Mesendoderm (in vitro differentiated cells): Measurements from ENCODE around the gene NSRP1.
"Not testable (repeated sequence)": the region's sequence is repeated elsewhere in the genome, so short reads cannot be mapped to it uniquely, and the experiment has no call there.

Source experiments
- DNase-seq: peaks from one replicate; pipeline ENCODE4 v3.0.0; 2013
- H2AK5ac ChIP-seq: 2 replicates; pipeline ENCODE4 v1.6.1; 2013; ENCODE audit warnings: low read length, inconsistent platforms
- H2BK120ac ChIP-seq: 2 replicates; pipeline ENCODE4 v1.6.1; 2013; ENCODE audit warnings: low read depth, mild to moderate bottlenecking, low read length, moderate library complexity, mixed read lengths
- H2BK15ac ChIP-seq: replicated peaks from 2 replicates; pipeline ENCODE4 v1.6.1; 2013; ENCODE audit warnings: low read depth, mild to moderate bottlenecking, moderate library complexity
- H2BK5ac ChIP-seq: 2 replicates; pipeline ENCODE4 v1.6.1; 2013; ENCODE audit warnings: low read length, inconsistent platforms
- H3K18ac ChIP-seq: 2 replicates; pipeline ENCODE4 v1.6.1; 2013; ENCODE audit warnings: mild to moderate bottlenecking, low read length, mixed read lengths
- H3K23ac ChIP-seq: one replicate; pipeline ENCODE4 v1.6.1; 2013; ENCODE audit warnings: low read length
- H3K27ac ChIP-seq: 2 replicates; pipeline ENCODE4 v1.5.1; 2013; ENCODE audit warnings: low read depth, mild to moderate bottlenecking, inconsistent platforms, low read length, moderate library complexity
- H3K27me3 ChIP-seq: 2 replicates; pipeline ENCODE4 v1.6.1; 2013; ENCODE audit warnings: low read length, control low read depth, mild to moderate bottlenecking, inconsistent platforms; ENCODE audit not compliant: insufficient read depth, poor library complexity
- H3K36me3 ChIP-seq: 2 replicates; pipeline ENCODE4 v1.6.1; 2013; ENCODE audit warnings: low read length, inconsistent platforms; ENCODE audit not compliant: control insufficient read depth, insufficient read depth
- H3K4ac ChIP-seq: one replicate; pipeline ENCODE4 v1.6.1; 2013; ENCODE audit warnings: low read depth, mild to moderate bottlenecking, low read length, moderate library complexity
- H3K4me1 ChIP-seq: 2 replicates; pipeline ENCODE4 v1.6.1; 2013; ENCODE audit warnings: low read depth, low read length, inconsistent platforms; ENCODE audit not compliant: control insufficient read depth
- H3K4me2 ChIP-seq: 2 replicates; pipeline ENCODE4 v1.6.1; 2013; ENCODE audit warnings: low read length
- H3K4me3 ChIP-seq: 2 replicates; pipeline ENCODE4 v1.5.1; 2013; ENCODE audit warnings: mild to moderate bottlenecking, low read length
- H3K56ac ChIP-seq: one replicate; pipeline ENCODE4 v1.6.1; 2013; ENCODE audit warnings: low read length
- H3K79me1 ChIP-seq: 2 replicates; pipeline ENCODE4 v1.6.1; 2013; ENCODE audit warnings: low read length, inconsistent platforms
- H3K79me2 ChIP-seq: 2 replicates; pipeline ENCODE4 v1.6.1; 2013; ENCODE audit warnings: mild to moderate bottlenecking, low read length; ENCODE audit not compliant: control insufficient read depth, insufficient read depth
- H3K9ac ChIP-seq: 2 replicates; pipeline ENCODE4 v1.6.1; 2013; ENCODE audit warnings: low read length, inconsistent platforms
- H4K5ac ChIP-seq: one replicate; pipeline ENCODE4 v1.6.1; 2013; ENCODE audit warnings: low read length
- H4K8ac ChIP-seq: one replicate; pipeline ENCODE4 v1.6.1; 2013; ENCODE audit warnings: low read depth, mild to moderate bottlenecking, control low read depth, low read length, moderate library complexity
- WGBS: extraction: QIAGEN DNeasy Blood & Tissue Kit; methylation state at CpG from one replicate; pipeline ENCODE4 v1.1.7; 2013; ENCODE audit warnings: low lambda C conversion rate, missing lambda C conversion rate; ENCODE audit not compliant: insufficient coverage; ENCODE audit errors: extremely low coverage; 5-methylcytosine and 5-hydroxymethylcytosine counted together

Gene NSRP1

DNA sequence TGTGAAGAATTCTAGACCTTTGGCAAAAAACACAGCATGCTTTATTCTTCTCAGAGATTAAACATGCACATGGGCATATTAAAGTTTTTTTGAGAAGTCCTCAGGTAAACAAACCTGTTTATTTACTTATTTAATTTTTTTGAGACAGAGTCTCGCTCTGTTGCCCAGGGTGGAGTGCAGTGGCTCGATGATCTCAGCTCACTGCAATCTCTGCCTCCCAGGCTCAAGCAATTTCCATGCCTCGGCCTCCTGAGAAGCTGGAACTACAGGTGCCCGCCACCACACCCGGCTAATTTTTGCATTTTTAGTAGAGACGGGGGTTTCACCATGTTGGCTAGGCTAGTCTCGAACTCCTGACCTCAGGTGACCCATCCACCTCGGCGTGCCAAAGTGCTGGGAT is 84.0 kb downstream of the NSRP1 start:
- not testable (repeated sequence) for H3K9ac ChIP-seq, H3K4me1 ChIP-seq, H3K79me2 ChIP-seq, H3K27me3 ChIP-seq, DNase-seq, H3K36me3 ChIP-seq, H2BK5ac ChIP-seq, H3K18ac ChIP-seq, H3K23ac ChIP-seq, H2BK15ac ChIP-seq, H3K4me3 ChIP-seq, H3K4ac ChIP-seq, H3K79me1 ChIP-seq, H3K27ac ChIP-seq, H4K5ac ChIP-seq, H3K4me2 ChIP-seq, H3K56ac ChIP-seq, H2AK5ac ChIP-seq, H4K8ac ChIP-seq, H2BK120ac ChIP-seq
- no CpG with 5 or more reads among the region's 9 CpGs for WGBS

DNA sequence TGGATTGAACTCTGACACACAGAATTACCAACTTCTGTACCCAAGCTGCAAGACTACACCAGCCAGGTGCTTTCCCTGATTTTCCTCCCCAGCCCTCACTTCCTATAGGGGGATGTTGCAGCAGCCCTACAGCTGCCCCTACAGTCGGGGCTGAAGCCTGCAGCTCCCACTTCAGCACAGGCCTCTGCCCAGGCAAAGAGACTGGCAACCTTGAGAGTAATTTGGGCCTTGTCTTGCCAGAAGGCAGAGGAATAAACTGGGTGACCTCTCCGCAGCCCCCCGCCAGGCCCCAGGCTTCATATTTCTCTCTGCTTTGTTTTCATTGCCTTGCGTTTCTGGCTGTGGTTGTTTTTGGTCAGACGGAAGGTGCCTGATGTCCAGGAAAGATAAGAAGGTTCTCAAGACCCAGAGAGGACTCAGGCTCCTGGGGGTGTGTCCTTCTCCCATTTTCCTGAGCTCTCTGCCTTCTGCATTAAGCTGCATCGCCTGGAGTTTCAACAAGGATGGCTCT is 86.9 kb downstream of the NSRP1 start:
- Histone ChIP-seq H3K79me2 (no peaks in the 10 kb centered on the region), H3K23ac (no peak overlapping the region), H3K56ac (no peak overlapping the region), H3K4ac (no peak overlapping the region), H2BK15ac (no peak overlapping the region), H3K9ac (no peak overlapping the region), H2AK5ac (no peak overlapping the region), H3K27ac (no peak overlapping the region), H3K79me1 (no peaks in the 10 kb centered on the region), H4K8ac (no peak overlapping the region), H3K4me2 (no peak overlapping the region), H2BK120ac (no peak overlapping the region), H3K4me3 (no peak overlapping the region), H3K18ac (no peak overlapping the region), H2BK5ac (no peak overlapping the region), H4K5ac (no peak overlapping the region), H3K4me1 (no peaks in the 10 kb centered on the region), H3K27me3 (no peaks in the 10 kb centered on the region), H3K36me3 (no peaks in the 10 kb centered on the region)
- DNase-seq = peak; percentile 60
- WGBS = no CpG with 5 or more reads among the region's 6 CpGs

DNA sequence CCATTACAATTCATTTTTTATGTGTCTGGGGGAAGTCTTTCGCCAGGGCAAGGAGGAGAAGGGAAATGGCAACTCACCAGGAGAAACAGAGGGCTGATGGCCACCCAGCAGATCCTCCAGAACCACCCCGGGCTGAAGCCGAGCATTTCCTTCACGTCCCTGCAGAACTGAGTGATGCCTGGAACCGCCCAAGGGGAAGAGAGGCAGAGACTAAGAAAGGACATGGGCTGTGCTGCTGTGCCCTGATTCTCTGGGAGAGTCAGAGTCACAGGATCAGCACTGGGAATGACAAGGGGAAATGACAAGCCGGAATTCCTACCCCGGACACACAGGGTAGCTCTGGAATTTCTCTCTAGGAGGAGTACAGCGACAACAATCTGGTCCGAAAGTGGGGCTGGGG is 91.0 kb downstream of the NSRP1 start:
- no peak overlapping the region for H3K56ac ChIP-seq
- H3K9ac ChIP-seq = no peak overlapping the region
- no peak overlapping the region for H3K27ac ChIP-seq
- DNase-seq = no peak
- no peak overlapping the region for H2AK5ac ChIP-seq
- no peak overlapping the region for H3K4ac ChIP-seq
- no CpG with 5 or more reads among the region's 9 CpGs for WGBS
- no peak overlapping the region for H4K8ac ChIP-seq
- H3K79me2 ChIP-seq = no peaks in the 10 kb centered on the region
- H3K79me1 ChIP-seq = no peaks in the 10 kb centered on the region
- no peak overlapping the region for H4K5ac ChIP-seq
- no peaks in the 10 kb centered on the region for H3K27me3 ChIP-seq
- no peak overlapping the region for H3K23ac ChIP-seq
- H2BK120ac ChIP-seq = no peak overlapping the region
- H3K4me2 ChIP-seq = no peak overlapping the region
- H3K18ac ChIP-seq = no peak overlapping the region
- no peaks in the 10 kb centered on the region for H3K36me3 ChIP-seq
- H3K4me1 ChIP-seq = no peaks in the 10 kb centered on the region
- H2BK15ac ChIP-seq = no peak overlapping the region
- no peak overlapping the region for H3K4me3 ChIP-seq
- H2BK5ac ChIP-seq = no peak overlapping the region

DNA sequence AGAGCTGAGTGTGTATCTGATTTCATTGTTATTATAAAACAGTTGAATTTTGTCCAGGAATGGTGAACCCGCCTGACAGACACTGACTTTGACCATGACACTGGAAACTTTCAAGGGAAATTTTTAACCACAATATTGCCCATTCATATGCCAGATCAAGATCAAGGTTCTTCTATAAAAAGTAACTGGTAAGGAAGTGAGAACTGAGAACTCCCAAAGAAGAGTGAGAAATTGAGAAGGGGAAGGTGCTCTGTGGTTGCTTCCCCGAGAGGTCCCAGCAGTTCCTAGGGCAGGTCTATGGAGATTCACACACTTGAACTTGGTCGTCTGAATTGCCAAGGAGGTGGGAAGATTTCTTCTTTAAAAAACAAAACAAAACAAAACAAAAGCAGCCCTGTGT is 91.6 kb downstream of the NSRP1 start:
- WGBS = no CpG with 5 or more reads among the region's 3 CpGs

DNA sequence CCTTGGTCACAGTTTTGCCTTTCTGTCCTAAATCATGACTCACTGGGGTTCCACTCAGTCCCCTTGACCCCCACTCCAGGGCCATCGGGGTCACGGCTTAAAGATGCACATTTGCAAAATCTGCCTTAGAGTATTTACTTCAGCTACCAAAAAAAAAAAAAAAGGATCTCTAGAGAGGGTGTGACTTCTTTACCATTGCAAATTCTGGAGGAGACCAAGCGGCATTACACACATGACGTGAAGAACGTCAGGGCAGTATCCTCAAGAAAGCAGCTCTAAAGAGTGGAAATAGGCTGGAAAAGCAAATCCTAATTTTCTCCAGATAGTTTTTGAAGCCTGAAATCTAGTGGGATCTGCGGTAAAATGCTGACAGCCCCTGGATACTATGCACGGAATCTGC is 93.3 kb downstream of the NSRP1 start:
- no peaks in the 10 kb centered on the region for H3K4me1 ChIP-seq
- no CpG with 5 or more reads among the region's 7 CpGs for WGBS

More for the DNA sequence above, 91.6 kb downstream of the NSRP1 start:
- Histone ChIP-seq H4K5ac (no peak overlapping the region), H2BK120ac (no peak overlapping the region), H2AK5ac (no peak overlapping the region), H3K79me2 (no peaks in the 10 kb centered on the region), H3K23ac (no peak overlapping the region), H3K56ac (no peak overlapping the region), H3K4me3 (no peak overlapping the region), H3K4me1 (no peaks in the 10 kb centered on the region), H3K4me2 (no peak overlapping the region), H2BK5ac (no peak overlapping the region), H3K27ac (no peak overlapping the region), H3K18ac (no peak overlapping the region), H3K79me1 (no peaks in the 10 kb centered on the region), H2BK15ac (no peak overlapping the region), H3K27me3 (no peaks in the 10 kb centered on the region), H3K36me3 (no peaks in the 10 kb centered on the region), H3K4ac (no peak overlapping the region), H3K9ac (no peak overlapping the region), H4K8ac (no peak overlapping the region)
- DNase-seq = no peak

DNA sequence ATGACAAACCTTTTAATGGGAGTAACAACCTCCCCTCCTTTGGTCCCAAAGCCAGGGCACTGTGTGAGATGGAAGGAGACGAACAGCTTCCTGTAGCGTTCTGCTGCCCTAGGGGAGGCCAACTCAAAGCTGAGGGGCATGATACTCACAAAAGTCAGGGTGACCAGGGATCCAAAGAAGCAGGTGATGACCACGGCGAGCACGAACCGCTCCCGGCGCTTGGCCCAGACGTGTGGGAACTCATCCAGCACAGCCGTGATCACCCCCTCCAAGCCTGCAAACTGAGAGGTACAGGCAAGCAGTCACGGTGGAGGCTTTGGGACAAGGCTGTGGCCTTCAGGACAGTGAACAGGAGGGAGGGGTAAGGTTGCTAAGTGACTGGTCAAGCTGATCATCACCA is 93.8 kb downstream of the NSRP1 start:
- Histone ChIP-seq H3K4me3 (no peak overlapping the region), H4K8ac (no peak overlapping the region), H2BK5ac (no peak overlapping the region), H3K27ac (no peak overlapping the region), H2BK15ac (no peak overlapping the region), H3K79me2 (no peaks in the 10 kb centered on the region), H3K23ac (no peak overlapping the region), H3K56ac (no peak overlapping the region), H3K9ac (no peak overlapping the region), H3K79me1 (no peaks in the 10 kb centered on the region), H3K4me2 (no peak overlapping the region), H2AK5ac (no peak overlapping the region), H3K36me3 (no peaks in the 10 kb centered on the region), H2BK120ac (no peak overlapping the region), H3K27me3 (no peaks in the 10 kb centered on the region), H4K5ac (no peak overlapping the region), H3K18ac (no peak overlapping the region), H3K4ac (no peak overlapping the region), H3K4me1 (no peaks in the 10 kb centered on the region)
- no peak for DNase-seq
- WGBS = no CpG with 5 or more reads among the region's 11 CpGs

More for the DNA sequence above, 93.3 kb downstream of the NSRP1 start:
- Histone ChIP-seq H3K4me3 (no peak overlapping the region), H3K4me2 (no peak overlapping the region), H3K4ac (no peak overlapping the region), H4K8ac (no peak overlapping the region), H3K27ac (no peak overlapping the region), H2AK5ac (no peak overlapping the region), H2BK15ac (no peak overlapping the region), H3K36me3 (no peaks in the 10 kb centered on the region), H3K18ac (no peak overlapping the region), H2BK5ac (no peak overlapping the region), H3K9ac (no peak overlapping the region), H2BK120ac (no peak overlapping the region), H3K56ac (no peak overlapping the region), H3K79me1 (no peaks in the 10 kb centered on the region), H4K5ac (no peak overlapping the region), H3K79me2 (no peaks in the 10 kb centered on the region), H3K27me3 (no peaks in the 10 kb centered on the region), H3K23ac (no peak overlapping the region)
- DNase-seq = no peak
